H1 (cell line): ENCODE measurements around the gene HAPLN3. TPM values are rescaled to one million over a fixed set of nuclear protein-coding genes. Genes with fewer than 3 reads are reported as not detected.
A peak's percentile ranks its signal among the peaks of the same experiment; 100 is the strongest.

Experiments
- BACH1 ChIP-seq: IDR thresholded peaks from 2 replicates; pipeline ENCODE4 v1.6.1; 2012; ENCODE audit warnings: low read length, improper control_type of control experiment
- BRCA1 ChIP-seq: IDR thresholded peaks from 2 replicates; pipeline ENCODE4 v1.6.1; 2012; ENCODE audit warnings: low read depth, low read length, improper control_type of control experiment
- CBX5 ChIP-seq: fragments of 300-800, 300-1000 bp; sonication (generic); IDR thresholded peaks from 2 replicates; pipeline ENCODE4 v1.7.1; 2016; ENCODE audit warnings: antibody characterized with exemption, low read length, low read depth
- CBX8 ChIP-seq: fragments of 300-800, 300-1000 bp; sonication (generic); IDR thresholded peaks from 2 replicates; pipeline ENCODE4 v1.7.1; 2016; ENCODE audit warnings: low read depth, low read length, borderline replicate concordance
- E2F6 ChIP-seq: IDR thresholded peaks from 2 replicates; pipeline ENCODE4 v1.6.1; 2012; ENCODE audit warnings: inconsistent platforms
- EGR1 ChIP-seq: IDR thresholded peaks from 2 replicates; pipeline ENCODE4 v1.6.1; 2011; ENCODE audit warnings: low read depth, low read length, borderline replicate concordance
- HDAC2 ChIP-seq, 2 experiments: fragments of 300-600 bp in 1 of 2; sonication (generic) in 1 of 2; IDR thresholded peaks; 2 replicates each; pipeline ENCODE4 v1.6.1; 2011 to 2012; ENCODE audit warnings: low read depth in 2 of 2, low read length in 2 of 2, mild to moderate bottlenecking in 2 of 2, moderate library complexity in 2 of 2, borderline replicate concordance in 1 of 2, inconsistent platforms in 1 of 2
- JUN ChIP-seq: IDR thresholded peaks from 2 replicates; pipeline ENCODE4 v1.6.1; 2011; ENCODE audit warnings: low read depth, mild to moderate bottlenecking, improper control_type of control experiment, low read length
- KDM5A ChIP-seq: fragments of 200-600 bp; IDR thresholded peaks from 2 replicates; pipeline ENCODE4 v1.7.1; 2012; ENCODE audit warnings: mild to moderate bottlenecking, low read length, inconsistent platforms, mixed read lengths
- POLR2AphosphoS5 ChIP-seq: IDR thresholded peaks from 2 replicates; pipeline ENCODE4 v1.6.1; 2011; ENCODE audit warnings: low read depth, low read length
- POU5F1 ChIP-seq: IDR thresholded peaks from 2 replicates; pipeline ENCODE4 v1.6.1; 2011; ENCODE audit warnings: low read depth, mild to moderate bottlenecking, low read length, moderate library complexity
- RFX5 ChIP-seq: IDR thresholded peaks from 2 replicates; pipeline ENCODE4 v1.6.1; 2011; ENCODE audit warnings: low read depth, low read length, improper control_type of control experiment, borderline replicate concordance
- SAP30 ChIP-seq: fragments of 300-600 bp; sonication (generic); IDR thresholded peaks from 2 replicates; pipeline ENCODE4 v1.7.1; 2012; ENCODE audit warnings: low read length, moderate library complexity, mild to moderate bottlenecking, inconsistent platforms; ENCODE audit not compliant: insufficient read depth, insufficient replicate concordance
- SIN3A ChIP-seq, 2 experiments: IDR thresholded peaks in 1 of 2; conservative IDR thresholded peaks in 1 of 2; 2 replicates each; pipeline ENCODE4 v1.6.1; 2011 to 2012; ENCODE audit warnings: low read length in 2 of 2, improper control_type of control experiment in 1 of 2, low read depth in 1 of 2, mild to moderate bottlenecking in 1 of 2
- SP2 ChIP-seq: IDR thresholded peaks from 2 replicates; pipeline ENCODE4 v1.6.1; 2012; ENCODE audit warnings: mild to moderate bottlenecking, low read length, inconsistent platforms
- SRF ChIP-seq: IDR thresholded peaks from 2 replicates; pipeline ENCODE4 v1.6.1; 2011; ENCODE audit warnings: mild to moderate bottlenecking, low read depth, low read length, moderate library complexity
- SUZ12 ChIP-seq: fragments of 200-600 bp; sonication (generic); IDR thresholded peaks from 2 replicates; pipeline ENCODE4 v1.6.1; 2012; ENCODE audit warnings: mild to moderate bottlenecking, inconsistent platforms, low read length, moderate library complexity, mixed read lengths
- TAF1 ChIP-seq: IDR thresholded peaks from 2 replicates; pipeline ENCODE4 v1.6.1; 2011; ENCODE audit warnings: mild to moderate bottlenecking, low read depth, low read length
- TAF7 ChIP-seq: optimal IDR thresholded peaks from 2 replicates; pipeline ENCODE3; 2011; ENCODE audit warnings: low read depth, mild to moderate bottlenecking, inconsistent platforms, low read length, moderate library complexity, borderline replicate concordance
- ZNF274 ChIP-seq: IDR thresholded peaks from 2 replicates; pipeline ENCODE4 v1.7.0; 2012; ENCODE audit warnings: low read length, borderline replicate concordance; ENCODE audit errors: extremely low read depth
- polyA plus RNA-seq, 7 experiments: library from polyadenylated mRNA; depleted of rRNA in 3 of 7; stranded (reverse) in 5 of 7; unstranded in 2 of 7; fragments of >200 nt in 5 of 7; fragments of 200-250 nt in 2 of 7; gene quantifications; 1 replicate in 5 of 7; 2 replicates in 1 of 7; 4 replicates in 1 of 7; pipeline versions ENCODE4 v1.2.1 to v1.2.3, GENCODE V29; 2011 to 2013; ENCODE audit warnings: missing spikeins in 2 of 7, mixed read lengths in 2 of 7
- total RNA-seq: library from RNA; stranded (reverse); fragmentation: NEBNext Ultra II Directional; extraction: Animal tissue kit (Norgen Biotek cat#: 25700); gene quantifications from 2 replicates; pipeline ENCODE4 v1.2.1, GENCODE V29; 2021
- TF ChIP-seq, protein P1 (sequence below): IDR thresholded peaks from 2 replicates; pipeline ENCODE4 v1.6.1; 2012; ENCODE audit warnings: low read length, inconsistent platforms

HAPLN3 gene
- total and polyA plus RNA-seq, 2 of the 8 experiments (the other 6 are each of a cell fraction or from before 2014, with no cell fraction given): 76.2 to 79.7 TPM

DNA sequence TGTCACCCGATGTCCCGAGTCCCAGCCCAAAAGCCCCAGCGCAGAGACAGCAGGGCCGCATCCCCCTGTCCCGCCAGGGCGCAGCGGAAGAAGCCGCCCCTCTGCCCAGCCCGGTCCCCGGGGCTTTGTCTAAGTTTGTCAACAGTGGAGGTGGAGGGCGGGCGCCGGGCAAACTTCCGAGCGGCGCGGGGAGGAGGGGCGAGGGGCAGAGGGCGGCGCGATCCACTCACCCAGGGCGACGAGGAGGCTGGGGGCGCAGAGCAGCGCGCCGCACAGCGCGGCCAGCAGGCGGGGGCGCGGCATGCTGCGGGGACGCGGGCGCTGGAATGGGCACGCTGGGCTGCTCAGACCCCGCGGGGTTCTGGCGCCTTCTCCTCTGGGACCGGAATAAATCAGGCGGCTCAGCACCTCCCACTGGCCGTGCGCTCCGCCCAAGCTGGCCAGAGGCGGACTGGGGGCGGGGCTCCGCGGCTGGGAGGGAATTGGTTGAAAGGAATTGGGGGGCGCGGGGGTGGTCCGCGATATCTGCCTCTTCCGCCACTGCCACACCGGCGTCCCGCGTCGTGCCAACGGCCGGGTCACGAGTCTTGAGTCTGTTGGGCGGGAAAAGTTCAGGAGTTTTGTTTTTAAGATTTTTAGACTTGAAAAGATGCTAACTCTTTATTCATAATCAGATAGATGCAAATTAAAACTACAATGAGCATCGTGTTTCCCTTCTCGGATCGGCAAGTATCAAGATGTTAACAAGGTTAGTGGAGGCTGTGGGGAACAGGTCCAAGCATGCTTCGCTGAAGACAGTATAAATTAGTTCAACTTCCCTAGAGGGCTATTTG lies 17.9 kb upstream of the HAPLN3 start, which contains the start of gene MFGE8 (continued):
- peak; percentile 64 for TF ChIP-seq TAF7
- no peak for TF ChIP-seq BRCA1
- no peak for TF ChIP-seq CBX8
- no peak for TF ChIP-seq POU5F1
- TF ChIP-seq HDAC2 (IDR thresholded peaks at IDR 0.05; ENCODE audit: borderline replicate concordance in 1 of 2, low read depth in 2 of 2, low read length in 2 of 2): peak in 1 of 2 experiments; percentile 71; a peak in 2 of 4 replicates
- no peak for TF ChIP-seq CBX5
- TF ChIP-seq SRF: no peak
- no peak for TF ChIP-seq SUZ12
- TF ChIP-seq ZNF274: no peak
- peak; percentile 97 for TF ChIP-seq E2F6
- TF ChIP-seq JUN: no peak
- TF ChIP-seq SAP30: no peak
- no peak for TF ChIP-seq RFX5
- TF ChIP-seq KDM5A: no peak
- TF ChIP-seq, protein P1, sequence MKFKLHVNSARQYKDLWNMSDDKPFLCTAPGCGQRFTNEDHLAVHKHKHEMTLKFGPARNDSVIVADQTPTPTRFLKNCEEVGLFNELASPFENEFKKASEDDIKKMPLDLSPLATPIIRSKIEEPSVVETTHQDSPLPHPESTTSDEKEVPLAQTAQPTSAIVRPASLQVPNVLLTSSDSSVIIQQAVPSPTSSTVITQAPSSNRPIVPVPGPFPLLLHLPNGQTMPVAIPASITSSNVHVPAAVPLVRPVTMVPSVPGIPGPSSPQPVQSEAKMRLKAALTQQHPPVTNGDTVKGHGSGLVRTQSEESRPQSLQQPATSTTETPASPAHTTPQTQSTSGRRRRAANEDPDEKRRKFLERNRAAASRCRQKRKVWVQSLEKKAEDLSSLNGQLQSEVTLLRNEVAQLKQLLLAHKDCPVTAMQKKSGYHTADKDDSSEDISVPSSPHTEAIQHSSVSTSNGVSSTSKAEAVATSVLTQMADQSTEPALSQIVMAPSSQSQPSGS: no peak
- peak; percentile 93 for TF ChIP-seq POLR2AphosphoS5
- TF ChIP-seq TAF1: peak; percentile 90
- TF ChIP-seq SIN3A (conservative IDR thresholded peaks at IDR 0.05 in 1 of 2, IDR thresholded peaks at IDR 0.05 in 1 of 2; ENCODE audit: low read depth in 1 of 2, low read length in 2 of 2): peak in 1 of 2 experiments; percentile 77; a peak in 1 of 4 replicates
- no peak for TF ChIP-seq SP2
- peak; percentile 5; the same call in 1 of the 2 replicates for TF ChIP-seq EGR1
- TF ChIP-seq BACH1: no peak
